Keratinocyte (primary cell): ENCODE results near the gene TCEA2.

Source experiments
- CTCF ChIP-seq, 3 experiments: IDR thresholded peaks in 1 of 3; conservative IDR thresholded peaks in 1 of 3; optimal IDR thresholded peaks in 1 of 3; 2 replicates in 2 of 3; 3 replicates in 1 of 3; pipeline versions ENCODE3 to v1.5.1; 2011; ENCODE audit warnings: low read length in 3 of 3, mild to moderate bottlenecking in 3 of 3, moderate library complexity in 2 of 3, control low read depth in 1 of 3, inconsistent platforms in 1 of 3; ENCODE audit not compliant: insufficient read depth in 2 of 3; ENCODE audit errors: extremely low read depth in 1 of 3
- EZH2 ChIP-seq: IDR thresholded peaks from one replicate; pipeline ENCODE4 v1.6.1; 2012; ENCODE audit warnings: inconsistent platforms, mild to moderate bottlenecking, low read length, moderate library complexity

GRCh38 chr20:64077541-64077875 lies 14.5 kb downstream of the TCEA2 start:
- no peak for TF ChIP-seq CTCF (optimal IDR thresholded peaks at IDR 0.05 in 1 of 3, IDR thresholded peaks at IDR 0.05 in 1 of 3, conservative IDR thresholded peaks at IDR 0.05 in 1 of 3; ENCODE audit: extremely low read depth in 1 of 3, insufficient read depth in 2 of 3, low read length in 3 of 3)
- TF ChIP-seq EZH2: no peak
